SJSA1 (cell line): ENCODE measurements around the gene CDX2. TPM values are rescaled to one million over a fixed set of nuclear protein-coding genes. Genes with fewer than 3 reads are reported as not detected.

Experiments used
- DNase-seq, 2 experiments: peaks; one replicate each; pipeline ENCODE4 v3.0.0-alpha.2; 2015 to 2020; ENCODE audit warnings: low spot score in 2 of 2, low read depth in 1 of 2
- H3K27ac ChIP-seq: fragments of 250-450 bp; sonication (Bioruptor Pico); 2 replicates; pipeline ENCODE4 v1.5.1; 2020; ENCODE audit warnings: mild to moderate bottlenecking, moderate library complexity
- H3K27me3 ChIP-seq: fragments of 250-450 bp; sonication (Bioruptor Pico); replicated peaks from 2 replicates; pipeline ENCODE4 v1.5.1; 2020; ENCODE audit warnings: mild to moderate bottlenecking, moderate library complexity
- H3K36me3 ChIP-seq: fragments of 250-450 bp; sonication (Bioruptor Pico); 2 replicates; pipeline ENCODE4 v1.5.1; 2020; ENCODE audit warnings: mild to moderate bottlenecking
- H3K4me1 ChIP-seq: fragments of 250-450 bp; sonication (Bioruptor Pico); replicated peaks from 2 replicates; pipeline ENCODE4 v1.6.1; 2021; ENCODE audit warnings: mild to moderate bottlenecking
- H3K4me3 ChIP-seq: fragments of 250-450 bp; sonication (Bioruptor Pico); 2 replicates; pipeline ENCODE4 v1.5.1; 2020; ENCODE audit warnings: mild to moderate bottlenecking
- H3K9me3 ChIP-seq: fragments of 250-450 bp; sonication (Bioruptor Pico); replicated peaks from 2 replicates; pipeline ENCODE4 v1.5.1; 2020; ENCODE audit warnings: mild to moderate bottlenecking
- total RNA-seq: library from RNA; depleted of rRNA; stranded (reverse); fragments of >200 nt; shearing (Covaris generic); gene quantifications from 2 replicates; pipeline ENCODE4 v1.2.3, GENCODE V29; 2014

The CDX2 gene
- total RNA-seq, 1 experiment from 2014 or later: not detected

- no peak overlapping the region for H3K4me3 ChIP-seq
- no peaks in the 10 kb centered on the region for H3K9me3 ChIP-seq
- H3K4me1 ChIP-seq: no peaks in the 10 kb centered on the region
- DNase-seq: no peak
- H3K27me3 ChIP-seq: peaks cover 64% of the 10 kb centered on the region
- no peak overlapping the region for H3K27ac ChIP-seq
- no peaks in the 10 kb centered on the region for H3K36me3 ChIP-seq
Measured at GRCh38 chr13:27973961-27974662, 5.0 kb upstream of the CDX2 start.

GRCh38 chr13:27973291-27973690 lies 4.2 kb upstream of the CDX2 start:
- H3K36me3 ChIP-seq: no peaks in the 10 kb centered on the region
- peaks cover 64% of the 10 kb centered on the region for H3K27me3 ChIP-seq
- H3K4me3 ChIP-seq: no peak overlapping the region
- DNase-seq: no peak
- no peak overlapping the region for H3K27ac ChIP-seq
- H3K4me1 ChIP-seq: no peaks in the 10 kb centered on the region
- H3K9me3 ChIP-seq: no peaks in the 10 kb centered on the region

- no peak overlapping the region for H3K27ac ChIP-seq
- H3K27me3 ChIP-seq: peaks cover 64% of the 10 kb centered on the region
- DNase-seq: no peak
- no peaks in the 10 kb centered on the region for H3K36me3 ChIP-seq
- no peaks in the 10 kb centered on the region for H3K9me3 ChIP-seq
- H3K4me3 ChIP-seq: no peak overlapping the region
- H3K4me1 ChIP-seq: no peaks in the 10 kb centered on the region
Measured at GRCh38 chr13:27972478-27972820, 3.3 kb upstream of the CDX2 start.

- Histone ChIP-seq H3K4me3 (no peak overlapping the region), H3K4me1 (no peaks in the 10 kb centered on the region), H3K27ac (no peak overlapping the region), H3K9me3 (no peaks in the 10 kb centered on the region), H3K36me3 (no peaks in the 10 kb centered on the region), H3K27me3 (peaks cover 65% of the 10 kb centered on the region)
- DNase-seq: no peak
Measured at GRCh38 chr13:27971776-27972477, 2.8 kb upstream of the CDX2 start.

GRCh38 chr13:27971236-27971645 lies 2.1 kb upstream of the CDX2 start:
- DNase-seq: no peak
- Histone ChIP-seq H3K27ac (no peak overlapping the region), H3K27me3 (peaks cover 67% of the 10 kb centered on the region), H3K36me3 (no peaks in the 10 kb centered on the region), H3K4me1 (no peaks in the 10 kb centered on the region), H3K4me3 (no peak overlapping the region), H3K9me3 (no peaks in the 10 kb centered on the region)

GRCh38 chr13:27970382-27971235 lies 1.5 kb upstream of the CDX2 start:
- no peak overlapping the region for H3K27ac ChIP-seq
- H3K27me3 ChIP-seq: peaks cover 69% of the 10 kb centered on the region
- H3K4me1 ChIP-seq: no peaks in the 10 kb centered on the region
- H3K4me3 ChIP-seq: no peak overlapping the region
- H3K36me3 ChIP-seq: no peaks in the 10 kb centered on the region
- DNase-seq: no peak
- H3K9me3 ChIP-seq: no peaks in the 10 kb centered on the region

- no peak overlapping the region for H3K27ac ChIP-seq
- no peak overlapping the region for H3K4me3 ChIP-seq
- no peaks in the 10 kb centered on the region for H3K9me3 ChIP-seq
- H3K27me3 ChIP-seq: peaks cover 65% of the 10 kb centered on the region
- no peaks in the 10 kb centered on the region for H3K36me3 ChIP-seq
- H3K4me1 ChIP-seq: no peaks in the 10 kb centered on the region
- DNase-seq: no peak
Measured at GRCh38 chr13:27969866-27970229, 733 bp upstream of the CDX2 start.

GRCh38 chr13:27968316-27969081 lies 616 bp downstream of the CDX2 start:
- H3K4me1 ChIP-seq: no peaks in the 10 kb centered on the region
- H3K27me3 ChIP-seq: peaks cover 54% of the 10 kb centered on the region
- H3K9me3 ChIP-seq: no peaks in the 10 kb centered on the region
- no peak overlapping the region for H3K27ac ChIP-seq
- DNase-seq: no peak
- H3K4me3 ChIP-seq: no peak overlapping the region
- no peaks in the 10 kb centered on the region for H3K36me3 ChIP-seq

- DNase-seq: no peak
- no peaks in the 10 kb centered on the region for H3K9me3 ChIP-seq
- no peaks in the 10 kb centered on the region for H3K36me3 ChIP-seq
- H3K4me3 ChIP-seq: no peak overlapping the region
- H3K27ac ChIP-seq: no peak overlapping the region
- no peaks in the 10 kb centered on the region for H3K4me1 ChIP-seq
- peaks cover 57% of the 10 kb centered on the region for H3K27me3 ChIP-seq
Measured at GRCh38 chr13:27967736-27968315, 1.3 kb downstream of the CDX2 start.

GRCh38 chr13:27967203-27967735 lies 1.8 kb downstream of the CDX2 start:
- no peaks in the 10 kb centered on the region for H3K4me1 ChIP-seq

GRCh38 chr13:27966641-27967202 lies 2.4 kb downstream of the CDX2 start:
- Histone ChIP-seq H3K9me3 (no peaks in the 10 kb centered on the region), H3K27ac (no peak overlapping the region), H3K27me3 (peaks cover 62% of the 10 kb centered on the region)

More at GRCh38 chr13:27967203-27967735, 1.8 kb downstream of the CDX2 start:
- H3K4me3 ChIP-seq: no peak overlapping the region
- H3K9me3 ChIP-seq: no peaks in the 10 kb centered on the region
- peaks cover 59% of the 10 kb centered on the region for H3K27me3 ChIP-seq
- no peak for DNase-seq
- H3K27ac ChIP-seq: no peak overlapping the region
- H3K36me3 ChIP-seq: no peaks in the 10 kb centered on the region

GRCh38 chr13:27965740-27966640 lies 3.1 kb downstream of the CDX2 start:
- H3K27ac ChIP-seq: no peak overlapping the region
- no peaks in the 10 kb centered on the region for H3K9me3 ChIP-seq
- H3K36me3 ChIP-seq: no peaks in the 10 kb centered on the region
- DNase-seq: no peak
- H3K4me1 ChIP-seq: no peaks in the 10 kb centered on the region
- no peak overlapping the region for H3K4me3 ChIP-seq
- H3K27me3 ChIP-seq: peaks cover 67% of the 10 kb centered on the region

More at GRCh38 chr13:27966641-27967202, 2.4 kb downstream of the CDX2 start:
- no peaks in the 10 kb centered on the region for H3K36me3 ChIP-seq
- H3K4me3 ChIP-seq: no peak overlapping the region
- H3K4me1 ChIP-seq: no peaks in the 10 kb centered on the region
- DNase-seq: no peak
